ENCODE data around the gene PCSK6. TPM values are rescaled to one million over a fixed set of nuclear protein-coding genes. Genes with fewer than 3 reads are reported as not detected.

PCSK6 gene
- total RNA-seq = 6.4 and 6.6 TPM in 2 replicates
- polyA plus RNA-seq = 4.8 and 8.1 TPM in 2 replicates

DNA sequence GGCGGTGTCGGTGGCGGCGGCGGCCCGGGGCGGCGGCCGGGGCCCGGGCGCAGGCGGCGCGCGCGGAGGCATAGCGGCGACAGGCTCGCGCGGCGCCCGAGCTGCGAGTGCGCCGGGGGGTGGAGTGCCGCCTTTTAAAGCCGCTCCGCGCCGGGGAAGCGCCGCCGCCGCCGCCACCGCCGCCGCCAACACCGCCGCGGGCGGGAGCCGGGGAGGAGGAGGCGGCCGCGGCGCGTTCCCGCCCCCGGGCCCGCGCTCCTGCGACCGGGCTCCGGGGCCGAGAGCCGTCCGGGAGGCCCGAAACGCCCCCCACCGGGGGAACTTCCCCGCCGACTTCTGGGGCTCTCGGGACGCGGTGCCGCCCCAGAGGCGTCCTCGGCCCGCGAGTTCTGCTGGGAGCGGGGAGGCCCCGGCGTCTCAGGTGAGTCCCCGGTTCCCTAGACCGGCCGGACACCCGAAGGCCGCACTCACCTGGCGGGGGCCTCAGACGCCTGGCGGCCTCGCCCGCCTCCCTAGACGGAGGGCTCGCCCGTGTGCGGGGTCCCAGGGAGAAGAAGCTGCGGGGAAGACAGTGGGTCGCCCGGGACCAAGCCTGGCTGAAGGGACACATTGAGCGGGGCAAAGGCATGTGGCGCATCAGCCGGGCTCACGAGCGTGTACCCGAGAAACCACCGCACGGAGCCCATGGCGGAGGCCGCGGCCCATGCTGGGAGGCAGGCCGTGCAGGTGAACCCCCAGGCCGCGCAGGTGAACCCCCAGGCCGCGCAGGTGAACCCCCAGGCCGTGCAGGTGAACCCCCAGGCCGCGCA lies at the start of gene PCSK6:
Gene PCSK6, minus strand, starts transcription at position 109 of the 809 bp plus-strand sequence. Its CDS starts 37 bp downstream, at position 72.
- Histone ChIP-seq H3K4me1 (ENCODE audit: low read depth) (no peaks in the 10 kb centered on the region), H3K27ac (no peak within 1 kb of the TSS), H3K27me3 (peaks cover 42% of the 10 kb centered on the region), H3K36me3 (no peaks in the 10 kb centered on the region), H3K9me3 (ENCODE audit: low read depth) (no peaks in the 10 kb centered on the region), H3K4me3 (peak within 1 kb of the TSS; percentile 35)
- DNase-seq (ENCODE audit: low read depth in 1 of 2, low spot score in 1 of 2) = peak; percentile 28 to 63
- TF ChIP-seq, protein P1, sequence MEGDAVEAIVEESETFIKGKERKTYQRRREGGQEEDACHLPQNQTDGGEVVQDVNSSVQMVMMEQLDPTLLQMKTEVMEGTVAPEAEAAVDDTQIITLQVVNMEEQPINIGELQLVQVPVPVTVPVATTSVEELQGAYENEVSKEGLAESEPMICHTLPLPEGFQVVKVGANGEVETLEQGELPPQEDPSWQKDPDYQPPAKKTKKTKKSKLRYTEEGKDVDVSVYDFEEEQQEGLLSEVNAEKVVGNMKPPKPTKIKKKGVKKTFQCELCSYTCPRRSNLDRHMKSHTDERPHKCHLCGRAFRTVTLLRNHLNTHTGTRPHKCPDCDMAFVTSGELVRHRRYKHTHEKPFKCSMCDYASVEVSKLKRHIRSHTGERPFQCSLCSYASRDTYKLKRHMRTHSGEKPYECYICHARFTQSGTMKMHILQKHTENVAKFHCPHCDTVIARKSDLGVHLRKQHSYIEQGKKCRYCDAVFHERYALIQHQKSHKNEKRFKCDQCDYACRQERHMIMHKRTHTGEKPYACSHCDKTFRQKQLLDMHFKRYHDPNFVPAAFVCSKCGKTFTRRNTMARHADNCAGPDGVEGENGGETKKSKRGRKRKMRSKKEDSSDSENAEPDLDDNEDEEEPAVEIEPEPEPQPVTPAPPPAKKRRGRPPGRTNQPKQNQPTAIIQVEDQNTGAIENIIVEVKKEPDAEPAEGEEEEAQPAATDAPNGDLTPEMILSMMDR (IDR thresholded peaks at IDR 0.05; ENCODE audit: low read depth, low read length) = no peak

DNA sequence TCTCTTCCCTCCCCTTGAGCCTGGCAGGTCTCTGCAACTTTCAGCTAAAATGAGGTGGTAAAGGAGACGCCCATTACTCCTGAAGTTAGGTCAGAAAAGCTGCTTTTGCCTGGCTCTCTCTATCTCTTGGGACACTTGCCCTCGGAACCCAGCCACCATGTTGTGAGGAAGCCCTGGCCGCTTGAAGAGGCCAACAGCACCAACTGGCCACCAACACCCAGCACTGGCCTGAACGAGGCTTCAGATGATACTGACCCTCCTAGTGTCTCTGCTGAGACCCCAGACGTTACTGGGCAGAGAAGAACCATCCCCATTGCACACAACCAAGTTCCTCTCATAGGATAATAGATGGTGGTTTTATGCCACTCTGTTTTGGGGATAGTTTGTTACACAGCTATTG lies 49.5 kb upstream of the PCSK6 start:
- TF ChIP-seq, protein P1 (IDR thresholded peaks at IDR 0.05; ENCODE audit: low read depth, low read length) = no peak
- Histone ChIP-seq H3K4me1 (ENCODE audit: low read depth) (no peaks in the 10 kb centered on the region), H3K4me3 (no peak overlapping the region), H3K36me3 (no peaks in the 10 kb centered on the region), H3K27ac (no peak overlapping the region), H3K27me3 (no peaks in the 10 kb centered on the region), H3K9me3 (ENCODE audit: low read depth) (no peaks in the 10 kb centered on the region)
- DNase-seq (ENCODE audit: low read depth in 1 of 2, low spot score in 1 of 2) = no peak

DNA sequence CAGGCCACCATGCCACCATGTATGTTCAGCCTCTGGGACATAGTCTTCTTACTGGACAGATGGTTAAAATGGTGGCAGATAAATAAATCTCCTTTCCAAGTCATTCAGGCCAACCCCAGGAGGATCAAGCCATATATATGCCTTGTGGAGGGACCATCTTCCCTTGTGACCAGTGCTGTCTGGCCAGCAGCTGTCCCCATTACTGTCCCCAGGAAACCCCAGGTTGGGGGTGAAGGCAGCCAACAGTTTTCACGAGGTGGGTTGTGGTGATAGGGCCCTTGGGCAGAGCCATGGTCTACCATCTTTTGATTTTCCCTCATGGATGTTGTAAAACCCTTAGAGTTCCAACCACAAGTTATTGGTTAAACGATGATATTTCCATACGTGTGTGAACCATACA lies 48.7 kb upstream of the PCSK6 start:
- H3K4me1 ChIP-seq (ENCODE audit: low read depth) = no peaks in the 10 kb centered on the region
- TF ChIP-seq, protein P1 (IDR thresholded peaks at IDR 0.05; ENCODE audit: low read depth, low read length) = no peak
- no peaks in the 10 kb centered on the region for H3K27me3 ChIP-seq
- no peak overlapping the region for H3K4me3 ChIP-seq
- no peak for DNase-seq (ENCODE audit: low read depth in 1 of 2, low spot score in 1 of 2)
- no peaks in the 10 kb centered on the region for H3K36me3 ChIP-seq
- no peaks in the 10 kb centered on the region for H3K9me3 ChIP-seq (ENCODE audit: low read depth)
- H3K27ac ChIP-seq = no peak overlapping the region

DNA sequence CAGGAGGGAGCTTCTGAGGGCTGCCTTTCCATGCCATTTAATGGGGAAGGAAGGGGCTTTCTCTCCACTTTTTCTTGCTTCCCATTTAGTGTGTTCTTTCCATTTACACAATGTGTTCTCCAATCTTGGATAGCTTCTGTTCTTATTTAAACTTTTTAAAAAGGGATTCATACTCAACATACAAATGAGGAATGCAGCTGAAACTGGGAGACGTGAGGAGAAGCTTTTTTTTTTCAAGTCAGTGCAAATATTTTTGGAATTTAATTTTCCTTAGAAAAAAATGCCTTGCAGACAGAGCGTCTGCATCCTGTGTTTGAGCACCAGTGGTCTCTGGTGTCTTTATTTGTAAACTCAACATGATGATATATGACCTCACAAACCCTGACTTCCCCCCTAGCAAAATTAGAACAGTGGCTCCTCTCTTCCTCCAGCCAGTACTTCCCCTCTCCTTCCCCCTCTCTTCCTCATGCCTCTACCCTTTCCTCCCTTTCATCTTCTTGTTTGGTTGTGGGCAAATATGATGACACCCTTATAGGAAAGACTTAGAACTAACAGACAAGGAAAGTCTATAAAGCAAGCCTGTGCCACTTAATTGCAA lies 48.1 kb upstream of the PCSK6 start:
- TF ChIP-seq, protein P1 (IDR thresholded peaks at IDR 0.05; ENCODE audit: low read depth, low read length) = no peak
- H3K9me3 ChIP-seq (ENCODE audit: low read depth) = no peaks in the 10 kb centered on the region
- no peaks in the 10 kb centered on the region for H3K36me3 ChIP-seq
- no peaks in the 10 kb centered on the region for H3K4me1 ChIP-seq (ENCODE audit: low read depth)
- no peak overlapping the region for H3K27ac ChIP-seq
- no peak for DNase-seq (ENCODE audit: low read depth in 1 of 2, low spot score in 1 of 2)
- no peaks in the 10 kb centered on the region for H3K27me3 ChIP-seq
- no peak overlapping the region for H3K4me3 ChIP-seq

DNA sequence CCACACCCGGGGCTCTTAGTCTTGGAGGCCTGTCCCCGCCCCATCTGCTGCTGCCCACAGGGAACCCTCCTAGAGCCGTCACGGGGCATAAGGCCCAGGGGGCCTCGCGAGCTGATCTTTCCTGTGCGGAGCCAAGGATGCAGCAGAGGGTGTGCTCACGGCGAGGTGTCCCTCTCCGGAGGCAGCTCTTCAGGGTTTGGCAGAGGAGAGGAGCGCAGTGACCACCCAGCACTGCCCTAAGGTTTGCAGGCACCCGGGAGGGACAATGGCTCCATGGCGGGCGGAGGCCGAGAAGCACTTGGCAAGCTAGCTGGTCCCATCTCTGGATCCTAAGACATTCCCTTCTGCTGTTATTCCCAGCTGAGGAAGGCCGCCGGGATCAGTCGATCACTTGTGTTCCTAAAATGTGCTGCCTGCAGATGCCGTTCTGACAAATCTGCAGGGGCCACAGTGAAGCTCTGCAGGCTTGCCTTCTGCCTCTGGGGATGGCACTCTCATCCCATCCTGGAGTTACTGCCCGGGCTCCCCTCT lies 47.4 kb upstream of the PCSK6 start:
- Histone ChIP-seq H3K4me1 (ENCODE audit: low read depth) (no peaks in the 10 kb centered on the region), H3K36me3 (no peaks in the 10 kb centered on the region), H3K4me3 (no peak overlapping the region), H3K27ac (no peak overlapping the region), H3K9me3 (ENCODE audit: low read depth) (no peaks in the 10 kb centered on the region), H3K27me3 (no peaks in the 10 kb centered on the region)
- TF ChIP-seq, protein P1 (IDR thresholded peaks at IDR 0.05; ENCODE audit: low read depth, low read length) = no peak
- DNase-seq (ENCODE audit: low read depth in 1 of 2, low spot score in 1 of 2) = no peak

All from cardiac muscle cell (in vitro differentiated cells and primary cell).